G401.6 (cell line): ENCODE data around the gene ARID1B.

Experiments
- FAIRE-seq: peaks from 2 replicates; lab custom pipeline; 2012; peaks lifted over from hg19 to GRCh38; lab: Jason Lieb, UNC

ARID1B gene

DNA sequence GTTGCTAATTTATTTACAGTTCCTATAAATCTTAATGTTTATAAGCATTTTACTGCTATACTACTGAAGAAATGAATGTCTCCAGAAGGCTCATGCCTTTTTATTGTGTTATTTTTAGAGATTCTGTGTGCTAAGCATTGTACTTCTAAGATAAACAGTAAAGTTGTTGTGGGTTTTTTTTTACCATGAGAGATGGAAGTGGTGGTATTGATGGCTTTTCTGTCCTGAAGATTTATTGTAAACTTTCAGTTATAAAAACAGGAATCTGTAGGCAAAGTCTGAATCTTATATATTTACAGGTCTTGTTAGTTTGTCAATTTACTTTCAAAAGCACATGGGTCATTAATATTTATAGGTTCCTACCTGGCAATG, 299.3 kb downstream of the ARID1B start:
- FAIRE-seq = no peak

DNA sequence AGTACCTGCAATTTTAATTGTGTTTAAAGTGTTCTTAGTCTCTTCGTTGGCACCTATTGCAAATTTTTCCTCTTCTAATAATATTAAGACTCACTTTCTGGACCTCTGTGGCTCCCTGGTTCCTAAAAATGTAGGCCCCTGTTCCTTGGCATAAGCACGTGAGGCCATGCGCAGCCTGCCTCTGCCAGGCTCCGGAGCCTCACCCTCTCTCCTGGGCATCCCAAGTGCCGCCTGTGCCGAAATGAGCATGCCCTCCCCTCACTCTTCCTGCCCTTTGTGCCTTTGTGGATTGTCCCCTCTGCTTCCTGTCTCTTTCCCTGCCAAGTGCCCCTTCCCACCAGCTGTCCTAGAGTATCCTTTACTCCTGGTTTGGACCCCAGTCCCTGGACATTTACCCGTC, 300.1 kb downstream of the ARID1B start:
- FAIRE-seq = no peak

DNA sequence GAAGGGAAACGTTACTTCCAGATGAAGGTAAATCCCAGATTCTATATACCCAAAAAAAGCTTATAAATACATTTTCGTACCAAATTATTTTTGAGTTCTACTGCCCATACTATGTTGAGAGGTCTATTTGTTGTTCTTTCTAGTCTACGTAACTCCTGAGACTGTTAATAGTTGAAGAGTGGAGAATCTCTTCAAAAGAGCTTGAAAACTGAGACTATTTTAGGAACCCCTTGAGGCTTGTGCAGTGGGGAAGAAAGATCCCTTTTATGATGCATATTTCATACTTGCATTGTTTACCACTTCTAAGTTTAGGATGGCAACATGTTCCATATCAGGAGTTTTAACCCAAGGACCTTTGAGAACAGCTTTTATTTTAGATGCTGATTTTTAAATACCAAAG, 301.1 kb downstream of the ARID1B start:
- no peak for FAIRE-seq

DNA sequence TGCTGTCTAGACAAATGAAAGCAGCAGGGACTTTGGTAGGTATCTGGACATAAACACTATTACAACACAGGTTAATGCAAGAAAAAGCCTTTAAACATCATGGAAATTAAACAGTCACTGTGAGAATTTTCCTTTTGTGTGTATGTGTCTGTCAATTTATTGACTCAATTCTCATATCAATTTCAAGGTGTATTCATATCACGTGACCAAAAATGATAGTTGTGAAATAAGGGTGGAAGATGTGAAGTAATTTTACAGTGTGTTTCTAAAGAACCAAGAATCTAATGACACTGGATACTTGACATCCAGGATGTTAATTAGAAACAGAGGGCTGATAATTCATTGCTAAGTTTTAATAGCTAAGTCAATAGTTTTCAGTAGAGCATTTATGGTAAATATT, 302.1 kb downstream of the ARID1B start:
- FAIRE-seq = no peak

DNA sequence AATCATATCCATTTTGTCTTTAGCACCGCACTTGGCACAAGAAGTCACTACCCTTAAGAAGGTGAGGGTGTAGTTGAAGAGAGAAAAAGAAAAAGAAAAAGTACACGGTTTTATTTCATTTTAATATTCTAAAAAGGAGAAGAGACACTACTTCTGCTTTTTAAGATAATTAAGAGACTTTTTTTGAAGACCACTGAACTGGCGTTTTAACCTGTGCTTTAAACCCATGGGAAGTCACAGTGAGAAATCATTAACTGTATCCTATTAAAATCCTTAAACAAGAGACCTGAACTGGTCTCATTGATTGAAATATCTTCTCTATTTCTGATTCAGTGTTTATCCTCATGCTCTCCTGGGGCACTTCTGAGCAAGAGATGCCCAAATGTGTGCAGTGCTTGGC, 302.6 kb downstream of the ARID1B start:
- no peak for FAIRE-seq

DNA sequence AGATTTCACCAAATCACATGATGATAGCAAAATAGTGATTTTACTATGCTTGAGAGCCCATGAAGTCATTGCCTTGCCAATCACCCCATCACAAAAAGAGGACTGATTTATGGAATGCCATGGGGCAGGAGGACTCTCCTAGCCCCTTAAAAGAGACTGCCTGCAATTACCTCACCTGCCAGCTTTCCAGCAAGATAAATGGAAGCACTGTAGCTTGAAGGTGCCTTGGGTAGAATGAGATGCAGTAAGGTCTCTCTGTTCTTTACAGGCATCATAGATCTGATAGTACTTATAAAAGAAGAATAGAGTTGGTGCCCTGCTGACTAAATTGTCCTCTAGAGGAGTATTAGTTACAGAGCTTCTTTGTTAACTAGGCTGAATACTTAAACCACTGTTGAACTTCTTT, 303.8 kb downstream of the ARID1B start:
- FAIRE-seq = no peak

DNA sequence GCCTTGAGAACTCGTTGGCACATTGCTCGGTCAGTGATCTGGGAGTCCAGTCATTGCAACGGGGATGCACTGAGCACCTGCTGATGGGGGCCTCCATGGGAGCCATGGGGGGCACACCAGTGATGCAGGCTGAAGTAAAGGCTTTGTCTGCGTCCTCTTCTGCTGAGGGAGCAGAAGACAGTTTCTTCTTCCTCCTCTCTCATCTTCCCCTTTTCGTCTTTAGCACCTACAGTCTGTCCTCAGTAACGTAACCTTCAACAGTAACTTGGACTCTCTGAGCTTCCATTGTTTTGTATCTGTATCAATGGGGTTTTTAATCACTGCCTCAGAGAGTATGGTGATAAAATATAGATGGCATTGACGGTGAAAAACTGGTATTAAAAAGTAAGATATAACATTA, 306.2 kb downstream of the ARID1B start:
- no peak for FAIRE-seq

DNA sequence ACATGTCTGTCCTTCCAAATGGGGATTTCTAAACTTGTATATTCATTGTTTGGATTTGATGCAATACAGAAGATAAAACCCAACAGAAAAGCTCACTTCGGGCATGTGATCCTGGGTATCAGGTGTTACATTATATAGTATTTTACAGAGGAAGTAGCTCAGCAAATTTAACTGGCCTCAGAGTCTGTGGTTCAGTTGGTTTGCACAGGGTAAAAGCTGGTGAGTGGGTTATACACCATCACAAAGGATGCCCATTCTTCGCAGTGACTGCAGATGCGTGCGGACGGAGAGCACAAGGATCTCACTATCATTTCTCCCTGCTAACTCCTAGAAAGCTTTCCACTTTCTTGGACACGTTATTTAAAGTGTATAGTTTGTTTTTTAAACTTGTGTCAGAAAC, 309.5 kb downstream of the ARID1B start:
- FAIRE-seq = no peak

DNA sequence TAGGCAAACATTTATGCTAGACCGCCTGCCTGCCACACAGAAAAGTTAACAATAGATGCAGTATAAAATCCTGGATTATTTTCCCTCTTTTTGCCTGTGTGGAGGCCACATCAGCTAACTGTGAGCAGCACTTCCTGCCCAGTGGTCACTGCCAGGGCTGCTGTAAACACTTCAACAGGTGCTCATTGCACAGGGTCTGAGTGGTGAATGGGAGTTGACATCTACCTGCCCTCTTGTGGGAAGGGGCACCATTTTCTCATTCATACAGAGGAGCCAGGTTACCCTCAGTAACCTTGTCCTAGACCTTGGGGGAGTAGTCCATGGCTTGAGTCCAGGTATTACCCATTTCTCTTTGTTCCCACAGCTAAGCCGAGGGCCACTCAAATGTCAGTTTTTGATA, 310.8 kb downstream of the ARID1B start:
- no peak for FAIRE-seq

DNA sequence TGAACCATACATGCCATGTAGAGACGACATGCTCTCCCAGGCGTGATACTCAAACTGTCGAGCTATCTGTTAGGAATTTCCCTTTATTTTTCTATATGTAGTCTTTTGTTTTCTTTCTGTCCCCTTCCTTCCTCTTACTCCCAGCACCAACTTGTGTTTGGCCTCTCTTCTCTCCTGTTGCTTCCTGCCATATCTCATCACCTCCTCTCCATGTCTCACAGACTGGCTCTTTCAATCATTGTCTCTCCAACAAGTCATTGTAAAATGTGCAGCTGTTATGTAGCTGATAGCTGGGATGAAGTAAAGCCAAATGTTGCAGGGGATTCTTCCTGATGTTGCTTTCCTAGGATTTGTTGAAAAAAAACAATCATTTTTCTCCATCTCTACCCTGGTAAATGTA, 311.7 kb downstream of the ARID1B start:
- no peak for FAIRE-seq

DNA sequence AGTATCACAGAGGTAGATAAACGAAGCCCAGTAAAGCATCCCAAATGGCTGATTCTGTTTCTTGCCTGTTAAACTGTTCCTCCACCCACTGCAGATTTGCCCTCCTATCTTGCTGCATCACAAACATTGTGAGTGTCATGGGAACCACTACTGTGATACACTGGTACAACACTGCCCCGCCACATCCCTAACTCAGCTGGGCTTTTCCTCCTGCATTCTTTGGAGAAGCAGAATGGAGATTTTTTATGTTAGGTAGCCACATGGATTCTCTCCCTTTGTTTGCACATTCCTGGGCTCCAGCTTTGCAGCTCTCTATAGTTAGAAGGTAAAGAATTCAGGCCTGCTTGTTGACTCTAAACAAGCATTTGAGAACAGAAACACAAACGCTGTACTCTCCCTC, 312.1 kb downstream of the ARID1B start:
- FAIRE-seq = no peak

DNA sequence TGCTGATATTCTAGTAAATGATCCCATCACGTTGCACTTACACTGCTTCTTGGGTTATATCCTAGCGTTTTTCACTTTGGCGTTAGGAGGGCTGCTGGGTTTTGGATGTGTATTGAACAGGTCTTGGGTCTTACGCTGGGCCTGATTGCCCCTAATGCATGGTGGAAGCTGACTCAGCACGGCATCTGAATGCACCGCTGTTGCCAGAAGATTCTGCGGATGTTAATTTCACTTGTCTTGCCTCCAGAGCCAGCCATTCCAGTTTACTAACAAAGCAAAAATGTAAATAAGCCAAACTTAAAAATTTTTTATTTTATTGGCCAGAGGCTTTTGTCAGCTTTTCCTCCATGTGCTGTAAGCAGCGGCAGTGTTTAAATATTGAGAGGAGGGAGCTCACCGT, 312.7 kb downstream of the ARID1B start:
- FAIRE-seq = no peak

DNA sequence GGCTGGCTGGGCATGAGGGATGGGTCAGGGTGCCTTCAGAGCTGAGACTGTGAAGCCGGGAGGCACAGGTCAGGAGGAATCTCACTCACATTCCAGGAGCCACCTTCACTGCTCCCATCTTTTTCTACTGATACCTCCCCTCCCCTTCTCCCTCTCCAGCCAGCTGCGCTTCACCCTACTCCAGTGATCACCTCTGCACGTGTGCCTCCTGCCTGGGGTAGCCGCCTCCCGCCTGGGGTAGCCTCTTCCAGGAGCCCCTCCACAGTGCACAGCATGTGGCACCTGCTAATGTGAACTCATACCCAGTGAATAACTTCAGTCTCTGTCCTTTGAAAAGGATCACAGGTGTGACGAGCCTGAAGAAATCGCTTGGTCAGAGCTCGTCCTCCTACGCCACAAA, 313.6 kb downstream of the ARID1B start:
- no peak for FAIRE-seq

DNA sequence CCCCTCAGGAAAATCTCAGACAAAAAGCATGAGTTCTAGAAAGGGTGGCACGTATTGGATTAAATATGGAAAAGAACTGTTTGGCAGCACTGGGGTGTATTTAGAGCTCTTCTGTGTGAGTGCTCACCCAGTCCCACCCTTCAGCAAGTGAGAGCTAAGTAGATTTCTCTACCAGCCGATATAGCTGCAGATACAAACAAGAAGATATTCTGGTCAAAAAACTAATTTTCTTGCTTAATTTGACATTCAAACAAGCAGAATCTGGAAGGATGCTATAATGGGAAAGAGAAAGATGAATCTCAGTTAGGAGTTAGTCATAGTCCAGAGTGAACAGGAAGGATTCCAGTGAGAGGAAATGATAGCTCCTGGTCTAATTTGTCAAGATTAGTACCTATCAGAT, 314.1 kb downstream of the ARID1B start:
- no peak for FAIRE-seq

DNA sequence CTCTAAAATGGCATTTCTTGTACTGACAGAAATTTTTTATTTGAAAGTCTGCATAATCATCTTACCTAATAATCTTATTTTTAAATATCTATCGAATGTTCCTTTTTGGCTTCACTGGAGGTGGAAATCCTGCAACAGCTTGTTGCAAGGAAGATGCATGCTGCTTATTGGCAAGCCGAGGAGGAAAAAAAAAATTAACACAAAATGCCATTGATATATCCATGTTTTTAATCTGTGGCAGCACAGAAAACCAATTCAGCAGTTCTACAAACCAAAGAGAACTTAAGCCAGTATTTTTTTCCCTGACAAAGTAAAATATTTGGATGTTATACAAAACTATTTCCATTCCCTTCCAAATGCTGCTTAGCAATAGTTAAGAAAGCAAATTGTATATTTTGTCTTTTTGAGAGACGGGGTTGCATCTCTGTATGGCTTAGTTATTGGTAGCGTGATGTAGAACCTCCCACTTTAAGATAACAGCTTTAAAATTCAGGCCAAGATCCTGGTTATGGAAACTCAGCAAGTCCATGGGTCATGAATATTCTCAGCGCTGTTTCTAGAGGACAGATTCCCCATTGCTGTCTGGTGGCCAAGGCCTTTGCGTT, 314.8 kb downstream of the ARID1B start:
- FAIRE-seq = no peak

DNA sequence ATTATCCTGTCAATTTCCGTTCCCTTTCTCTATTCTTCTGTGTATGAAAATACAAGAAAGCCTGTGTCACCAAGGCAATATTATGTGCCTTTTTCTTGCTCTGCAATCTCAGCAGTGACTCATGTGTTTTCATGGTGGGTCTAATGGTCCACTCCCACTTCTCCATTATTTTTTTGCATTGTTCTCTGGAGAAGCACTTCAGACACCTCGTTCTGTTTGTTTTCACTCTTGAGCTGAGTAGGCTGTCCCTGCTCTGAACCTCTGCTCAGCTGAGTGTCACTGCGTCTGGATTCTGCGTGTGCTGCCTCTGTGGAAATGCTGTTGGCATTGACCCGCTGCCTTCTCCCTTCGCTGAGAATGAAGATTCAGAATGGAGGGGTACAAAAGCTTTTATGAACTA, 315.6 kb downstream of the ARID1B start:
- FAIRE-seq = no peak

DNA sequence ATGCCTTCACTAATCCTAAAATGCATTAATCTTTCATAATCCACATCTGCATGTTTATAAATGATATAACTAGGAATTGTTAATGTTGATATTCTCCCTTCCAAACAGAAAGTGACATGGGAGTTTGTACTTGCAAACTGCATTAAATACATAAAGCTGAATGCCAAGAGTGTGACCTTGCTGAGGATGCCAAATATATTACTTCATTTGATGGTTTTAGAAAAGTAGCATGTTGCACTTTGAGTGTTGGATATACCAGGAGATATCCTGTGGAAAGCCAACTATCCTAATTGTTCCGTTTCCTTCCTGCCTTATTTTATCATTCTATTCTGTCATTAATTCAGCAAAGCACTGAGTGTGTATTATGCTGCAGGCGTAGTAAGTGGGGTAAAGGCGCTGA, 316.4 kb downstream of the ARID1B start:
- no peak for FAIRE-seq

DNA sequence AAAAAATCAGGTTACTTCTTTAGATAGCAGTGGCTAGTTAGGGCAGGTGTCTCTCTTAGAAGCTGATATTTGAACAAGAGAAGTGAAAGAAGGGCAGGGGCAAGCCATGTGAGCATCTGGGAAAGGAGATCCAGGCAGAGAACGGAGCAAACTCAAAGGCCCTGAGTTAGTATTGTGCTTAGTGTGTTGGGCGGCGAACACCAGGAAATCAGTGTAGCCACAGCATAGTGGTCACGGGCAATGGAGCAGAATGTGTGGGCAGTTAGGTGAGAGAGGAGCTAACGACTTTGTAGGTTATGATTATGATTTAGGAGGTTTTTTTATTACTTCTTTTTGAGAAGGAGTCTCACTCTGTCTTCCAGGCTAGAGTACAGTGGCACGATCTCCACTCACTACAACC, 316.9 kb downstream of the ARID1B start:
- FAIRE-seq = no peak

DNA sequence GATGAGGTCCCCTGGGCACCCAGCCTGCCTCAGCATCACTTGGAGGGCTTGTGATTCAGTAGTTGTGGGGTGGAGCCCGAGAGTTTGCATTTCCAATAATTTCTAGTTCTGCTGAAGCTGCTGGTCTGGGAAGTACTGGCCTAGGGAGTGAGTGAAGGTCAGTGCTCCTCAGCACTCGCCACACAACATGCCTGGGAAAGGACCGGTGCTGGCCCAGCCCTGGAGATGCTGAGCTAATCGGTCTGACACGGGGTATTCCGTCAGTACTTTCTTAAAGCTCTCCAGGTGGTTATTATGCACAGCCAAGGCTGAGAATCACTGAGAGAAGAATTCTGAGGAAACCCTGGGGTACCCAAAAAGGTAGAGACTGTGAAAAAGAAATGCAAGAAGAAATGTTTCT, 317.9 kb downstream of the ARID1B start:
- FAIRE-seq = no peak

DNA sequence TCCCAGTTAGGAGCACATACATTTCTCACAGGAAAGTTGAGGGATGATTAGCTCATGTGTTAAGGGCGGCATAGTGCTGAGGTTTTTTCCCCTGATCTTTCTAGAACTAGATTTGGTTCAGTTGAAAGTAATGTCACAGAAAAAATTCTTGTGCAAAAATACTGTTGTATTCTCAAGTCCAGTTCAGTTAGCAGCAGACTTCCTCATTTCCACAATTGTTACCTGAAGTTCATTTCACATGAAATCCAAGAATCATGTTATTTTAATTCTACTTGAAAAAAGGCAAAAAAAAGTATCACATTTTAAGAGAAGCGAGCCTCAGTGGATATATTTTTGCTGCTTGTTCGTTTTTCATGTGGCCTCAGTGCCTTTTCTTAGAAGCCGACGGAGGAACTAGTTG, 318.4 kb downstream of the ARID1B start:
- no peak for FAIRE-seq

DNA sequence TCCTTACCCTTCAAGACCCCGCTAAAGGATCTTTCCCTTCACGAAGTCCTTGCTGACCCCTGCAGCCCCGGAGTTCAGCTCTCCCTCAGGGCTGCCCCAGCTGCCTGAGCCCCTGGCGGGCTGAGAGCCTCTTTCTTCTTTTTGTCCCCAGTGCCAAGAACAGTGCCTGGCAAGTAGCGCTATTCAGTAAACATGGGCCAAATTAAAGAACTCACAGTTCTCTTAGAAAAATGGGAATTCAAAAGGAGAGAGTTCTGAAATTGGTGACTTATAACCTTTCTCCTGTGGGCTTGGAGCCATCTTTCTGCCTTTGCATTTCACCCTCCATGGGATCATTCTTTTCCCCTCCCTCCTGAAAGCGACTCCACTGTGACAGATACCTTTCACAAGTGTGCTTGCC, 318.9 kb downstream of the ARID1B start:
- FAIRE-seq = no peak

DNA sequence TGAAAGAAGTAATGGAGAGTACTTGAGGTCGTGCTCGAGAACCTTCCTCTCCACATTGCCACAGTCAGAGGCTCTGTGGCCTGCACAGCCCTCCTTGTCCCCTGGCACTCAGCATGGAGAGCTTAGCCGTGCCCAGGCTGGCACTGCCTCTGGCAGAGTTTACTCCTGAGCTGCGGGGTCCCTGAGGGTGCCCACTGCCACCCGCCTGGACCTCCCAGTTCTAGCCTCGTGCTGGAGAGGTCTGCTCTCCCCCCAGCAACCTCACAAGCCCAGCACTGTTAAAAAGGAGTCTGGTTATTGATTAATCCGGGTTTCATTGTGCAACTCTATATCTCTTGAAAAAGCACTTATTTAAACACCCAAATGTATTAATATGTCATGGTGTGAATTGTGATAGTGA, 319.3 kb downstream of the ARID1B start:
- no peak for FAIRE-seq

DNA sequence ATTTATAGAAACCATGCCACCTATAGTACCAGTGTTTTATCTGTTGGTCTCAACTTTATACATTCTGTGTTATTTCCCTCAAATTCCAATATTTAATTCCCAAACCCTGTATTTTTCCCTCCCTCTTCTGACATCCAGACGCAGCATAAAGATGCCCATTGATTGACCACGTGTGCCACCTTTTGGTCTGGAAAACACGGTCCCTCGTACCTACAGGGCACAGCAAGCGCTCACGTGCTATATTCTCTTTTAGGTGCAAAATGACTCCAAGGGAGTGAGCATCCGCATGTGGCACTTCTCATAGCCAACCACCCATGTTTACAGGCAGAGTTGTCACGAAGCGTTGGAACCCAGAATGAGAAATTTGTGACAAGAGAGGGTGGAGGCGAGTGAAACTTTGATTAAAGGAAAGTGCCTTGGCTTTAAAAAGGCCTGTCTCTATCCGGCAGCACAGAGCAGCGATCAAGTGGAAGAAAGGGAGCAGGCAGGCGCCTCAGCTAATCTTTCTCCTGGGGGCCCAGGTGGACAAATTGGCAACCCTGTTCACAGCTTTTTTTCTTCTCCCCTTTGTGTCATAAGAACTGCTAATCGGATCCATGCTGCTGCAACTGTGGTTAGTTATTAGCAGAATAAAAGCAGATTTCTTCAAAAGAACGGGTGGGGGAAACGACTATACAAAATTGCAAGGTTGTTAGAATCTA, 320.2 kb downstream of the ARID1B start:
- FAIRE-seq = no peak

DNA sequence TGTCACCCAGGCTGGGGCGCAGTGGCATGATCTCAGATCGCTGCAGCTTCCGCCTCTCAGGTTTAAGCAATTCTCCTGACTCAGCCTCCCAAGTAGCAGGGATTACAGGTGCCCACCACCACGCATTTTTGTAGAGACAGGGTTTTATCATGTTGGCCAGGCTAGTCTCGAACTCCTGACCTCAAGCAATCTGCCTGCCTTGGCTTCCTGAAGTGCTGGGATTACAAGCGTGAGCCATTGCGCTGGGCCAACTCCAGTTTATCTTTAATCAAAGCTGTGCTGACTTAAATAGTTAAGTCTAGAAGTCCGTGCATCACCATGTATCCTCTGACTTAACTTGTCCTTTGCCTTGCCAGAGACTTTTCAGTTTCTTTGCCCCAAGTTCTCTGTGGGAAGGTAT, 321.8 kb downstream of the ARID1B start:
- no peak for FAIRE-seq
